ENCODE measurements around the gene RAET1E. TPM values are rescaled to one million over a fixed set of nuclear protein-coding genes. Genes with fewer than 3 reads are reported as not detected.
A peak's percentile ranks its signal among the peaks of the same experiment; 100 is the strongest.
"Not testable (repeated sequence)": the region's sequence is repeated elsewhere in the genome, so short reads cannot be mapped to it uniquely, and the experiment has no call there.

Gene RAET1E
- total and polyA plus RNA-seq, 9 donors, result 0.35 to 3.4 (median 0.89) TPM

- 4% methylated on average over 3 of the region's 3 CpGs for WGBS (ENCODE audit: insufficient coverage)
These were observed 31.5 kb upstream of the RAET1E start for GRCh38 chr6:149929422-149929821.

GRCh38 chr6:149927025-149927424 is 29.1 kb upstream of the RAET1E start:
- H3K9me3 ChIP-seq (replicated peaks; ENCODE audit: control insufficient read depth, low read depth, low read length); H3K4me3 ChIP-seq (ENCODE audit: low read length); DNase-seq; H3K27ac ChIP-seq (ENCODE audit: low read length); H3K36me3 ChIP-seq (ENCODE audit: control insufficient read depth, insufficient read depth, low read length): not testable (repeated sequence)
- 100% methylated on average over 3 of the region's 4 CpGs for WGBS (ENCODE audit: insufficient coverage)
- peaks cover 28% of the 10 kb centered on the region for H3K4me1 ChIP-seq (ENCODE audit: control insufficient read depth, insufficient read depth, low read length)
- peaks cover 62% of the 10 kb centered on the region for H3K27me3 ChIP-seq (ENCODE audit: control insufficient read depth, insufficient read depth, low read length)

More at GRCh38 chr6:149929422-149929821, 31.5 kb upstream of the RAET1E start:
- H3K4me3 ChIP-seq (ENCODE audit: low read length), result no peak overlapping the region
- DNase-seq, result no peak
- peaks cover 51% of the 10 kb centered on the region for H3K27me3 ChIP-seq (ENCODE audit: control insufficient read depth, insufficient read depth, low read length)
- no peaks in the 10 kb centered on the region for H3K36me3 ChIP-seq (ENCODE audit: control insufficient read depth, insufficient read depth, low read length)
- H3K4me1 ChIP-seq (ENCODE audit: control insufficient read depth, insufficient read depth, low read length), result peaks cover 13% of the 10 kb centered on the region
- H3K9me3 ChIP-seq (replicated peaks; ENCODE audit: control insufficient read depth, low read depth, low read length), result no peaks in the 10 kb centered on the region
- H3K27ac ChIP-seq (ENCODE audit: low read length), result no peak overlapping the region

- Histone ChIP-seq H3K4me1 (ENCODE audit: control insufficient read depth, insufficient read depth, low read length) (peaks cover 28% of the 10 kb centered on the region), H3K9me3 (replicated peaks; ENCODE audit: control insufficient read depth, low read depth, low read length) (no peaks in the 10 kb centered on the region), H3K36me3 (ENCODE audit: control insufficient read depth, insufficient read depth, low read length) (no peaks in the 10 kb centered on the region), H3K4me3 (ENCODE audit: low read length) (peak overlapping the region; percentile 36), H3K27me3 (ENCODE audit: control insufficient read depth, insufficient read depth, low read length) (peaks cover 65% of the 10 kb centered on the region), H3K27ac (ENCODE audit: low read length) (no peak overlapping the region)
- 5% methylated on average over 19 of the region's 31 CpGs for WGBS (ENCODE audit: insufficient coverage)
- DNase-seq, result peak; percentile 86
These were observed 28.3 kb upstream of the RAET1E start for GRCh38 chr6:149925974-149926777.

GRCh38 chr6:149925253-149925973 is 27.5 kb upstream of the RAET1E start:
- Histone ChIP-seq H3K27me3 (ENCODE audit: control insufficient read depth, insufficient read depth, low read length) (peaks cover 70% of the 10 kb centered on the region), H3K4me3 (ENCODE audit: low read length) (peak overlapping the region; percentile 36), H3K27ac (ENCODE audit: low read length) (no peak overlapping the region), H3K36me3 (ENCODE audit: control insufficient read depth, insufficient read depth, low read length) (no peaks in the 10 kb centered on the region), H3K9me3 (replicated peaks; ENCODE audit: control insufficient read depth, low read depth, low read length) (no peaks in the 10 kb centered on the region), H3K4me1 (ENCODE audit: control insufficient read depth, insufficient read depth, low read length) (peaks cover 28% of the 10 kb centered on the region)
- peak; percentile 34 for DNase-seq
- WGBS (ENCODE audit: insufficient coverage), result 8% methylated on average over 34 of the region's 34 CpGs

GRCh38 chr6:149924933-149925252 is 27.0 kb upstream of the RAET1E start:
- H3K4me3 ChIP-seq (ENCODE audit: low read length), result no peak overlapping the region
- H3K27ac ChIP-seq (ENCODE audit: low read length), result no peak overlapping the region
- no peak for DNase-seq
- peaks cover 28% of the 10 kb centered on the region for H3K4me1 ChIP-seq (ENCODE audit: control insufficient read depth, insufficient read depth, low read length)
- WGBS (ENCODE audit: insufficient coverage), result 72% methylated on average over 4 of the region's 4 CpGs
- H3K9me3 ChIP-seq (replicated peaks; ENCODE audit: control insufficient read depth, low read depth, low read length), result no peaks in the 10 kb centered on the region
- no peaks in the 10 kb centered on the region for H3K36me3 ChIP-seq (ENCODE audit: control insufficient read depth, insufficient read depth, low read length)
- H3K27me3 ChIP-seq (ENCODE audit: control insufficient read depth, insufficient read depth, low read length), result peaks cover 73% of the 10 kb centered on the region

- H3K27ac ChIP-seq (ENCODE audit: low read length), result no peak overlapping the region
- WGBS (ENCODE audit: insufficient coverage), result 63% methylated on average over 2 of the region's 9 CpGs
- H3K36me3 ChIP-seq (ENCODE audit: control insufficient read depth, insufficient read depth, low read length), result no peaks in the 10 kb centered on the region
- peaks cover 28% of the 10 kb centered on the region for H3K4me1 ChIP-seq (ENCODE audit: control insufficient read depth, insufficient read depth, low read length)
- no peaks in the 10 kb centered on the region for H3K9me3 ChIP-seq (replicated peaks; ENCODE audit: control insufficient read depth, low read depth, low read length)
- peaks cover 71% of the 10 kb centered on the region for H3K27me3 ChIP-seq (ENCODE audit: control insufficient read depth, insufficient read depth, low read length)
- no peak overlapping the region for H3K4me3 ChIP-seq (ENCODE audit: low read length)
- DNase-seq, result no peak
These were observed 26.5 kb upstream of the RAET1E start for GRCh38 chr6:149924206-149924932.

- Histone ChIP-seq H3K9me3 (replicated peaks; ENCODE audit: control insufficient read depth, low read depth, low read length) (no peaks in the 10 kb centered on the region), H3K27ac (ENCODE audit: low read length) (no peak overlapping the region), H3K27me3 (ENCODE audit: control insufficient read depth, insufficient read depth, low read length) (peaks cover 66% of the 10 kb centered on the region), H3K4me1 (ENCODE audit: control insufficient read depth, insufficient read depth, low read length) (peaks cover 28% of the 10 kb centered on the region), H3K4me3 (ENCODE audit: low read length) (peak overlapping the region; percentile 44), H3K36me3 (ENCODE audit: control insufficient read depth, insufficient read depth, low read length) (no peaks in the 10 kb centered on the region)
- WGBS (ENCODE audit: insufficient coverage), result 24% methylated on average over 12 of the region's 33 CpGs
- no peak for DNase-seq
These were observed 25.5 kb upstream of the RAET1E start for GRCh38 chr6:149923327-149923986.

GRCh38 chr6:149922642-149923326 is 24.9 kb upstream of the RAET1E start, which contains the start of gene RAET1G:
TSS of gene RAET1G (minus strand) at chr6:149923121. CDS start at chr6:149923010, 111 bp downstream.
- under 1% methylated on average over 37 of the region's 40 CpGs for WGBS (ENCODE audit: insufficient coverage)
- Histone ChIP-seq H3K27me3 (ENCODE audit: control insufficient read depth, insufficient read depth, low read length) (peaks cover 70% of the 10 kb centered on the region), H3K4me3 (ENCODE audit: low read length) (peak within 1 kb of the TSS; percentile 44), H3K36me3 (ENCODE audit: control insufficient read depth, insufficient read depth, low read length) (no peaks in the 10 kb centered on the region), H3K4me1 (ENCODE audit: control insufficient read depth, insufficient read depth, low read length) (peaks cover 28% of the 10 kb centered on the region), H3K27ac (ENCODE audit: low read length) (no peak within 1 kb of the TSS), H3K9me3 (replicated peaks; ENCODE audit: control insufficient read depth, low read depth, low read length) (no peaks in the 10 kb centered on the region)
- peak; percentile 97 for DNase-seq

- not testable (repeated sequence) for H3K4me3 ChIP-seq (ENCODE audit: low read length); H3K36me3 ChIP-seq (ENCODE audit: control insufficient read depth, insufficient read depth, low read length); H3K9me3 ChIP-seq (replicated peaks; ENCODE audit: control insufficient read depth, low read depth, low read length); DNase-seq; H3K27ac ChIP-seq (ENCODE audit: low read length)
- peaks cover 71% of the 10 kb centered on the region for H3K27me3 ChIP-seq (ENCODE audit: control insufficient read depth, insufficient read depth, low read length)
- H3K4me1 ChIP-seq (ENCODE audit: control insufficient read depth, insufficient read depth, low read length), result peaks cover 28% of the 10 kb centered on the region
- WGBS (ENCODE audit: insufficient coverage), result 11% methylated on average over 5 of the region's 5 CpGs
These were observed 24.2 kb upstream of the RAET1E start for GRCh38 chr6:149922091-149922490.

All from muscle of leg (tissue), 11 donors.